HG02970 (cell line): ENCODE results near the gene ZNF432.
A peak's percentile ranks its signal among the peaks of the same experiment; 100 is the strongest.
"Not testable (repeated sequence)": the region's sequence is repeated elsewhere in the genome, so short reads cannot be mapped to it uniquely, and the experiment has no call there.

ENCODE experiments used
- ATAC-seq: cut with Tn5 transposase; IDR thresholded peaks from one replicate; pipeline ENCODE4 v1.9.1; 2021; ENCODE audit warnings: mild to moderate bottlenecking, moderate library complexity, moderate number of reproducible peaks; ENCODE audit not compliant: unreplicated experiment, low FRiP score

The ZNF432 gene

DNA sequence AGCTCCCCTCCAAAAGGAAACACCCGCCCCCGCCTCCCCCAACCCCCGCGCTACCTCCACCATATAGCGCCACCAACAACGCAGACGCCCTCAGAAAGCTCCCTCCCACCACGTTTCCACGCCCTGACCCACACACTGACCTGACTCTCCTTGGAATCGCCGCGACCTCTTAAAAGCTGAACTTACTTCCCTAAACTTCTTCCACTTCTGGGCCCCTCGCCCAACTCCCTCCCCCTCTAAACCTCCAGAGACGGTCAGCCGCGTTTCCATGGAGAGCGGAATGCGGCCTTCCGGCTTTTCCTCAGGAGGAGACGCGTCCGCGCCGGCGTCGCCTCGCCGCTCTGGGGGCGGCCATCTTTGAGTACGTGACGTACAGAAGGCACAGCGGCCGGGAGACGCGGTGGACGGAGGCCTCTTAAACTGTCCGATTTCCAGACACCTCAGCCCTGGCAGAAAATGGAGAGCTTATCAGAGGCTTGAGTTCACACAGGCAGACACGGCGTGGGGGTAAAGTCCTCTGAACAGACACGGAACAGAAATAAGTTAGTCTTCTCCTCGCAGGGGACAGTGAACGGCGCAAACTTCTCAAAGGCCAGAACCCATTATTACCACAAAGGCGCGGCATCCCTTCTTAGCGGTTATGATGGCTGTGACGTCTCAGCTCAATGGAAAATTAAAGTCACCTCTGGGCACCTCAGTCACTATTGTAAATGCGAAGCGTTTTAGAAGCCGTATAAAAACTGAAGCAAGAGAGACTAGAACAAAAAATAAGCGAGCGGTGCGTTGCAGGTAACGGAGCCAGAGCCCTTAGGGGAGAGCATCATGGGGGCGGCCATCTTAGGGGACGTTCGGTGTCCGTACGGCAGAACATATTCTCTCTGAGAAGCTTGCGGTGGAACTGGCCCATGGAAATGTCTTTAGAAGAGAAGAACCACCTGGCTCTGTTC, at the start of gene ZNF432:
ZNF432 (minus strand) TSS at position 284 of the 947 bp plus-strand sequence. CDS start 1,970 bp downstream, outside the sequence.
- peak; percentile 92 for ATAC-seq

DNA sequence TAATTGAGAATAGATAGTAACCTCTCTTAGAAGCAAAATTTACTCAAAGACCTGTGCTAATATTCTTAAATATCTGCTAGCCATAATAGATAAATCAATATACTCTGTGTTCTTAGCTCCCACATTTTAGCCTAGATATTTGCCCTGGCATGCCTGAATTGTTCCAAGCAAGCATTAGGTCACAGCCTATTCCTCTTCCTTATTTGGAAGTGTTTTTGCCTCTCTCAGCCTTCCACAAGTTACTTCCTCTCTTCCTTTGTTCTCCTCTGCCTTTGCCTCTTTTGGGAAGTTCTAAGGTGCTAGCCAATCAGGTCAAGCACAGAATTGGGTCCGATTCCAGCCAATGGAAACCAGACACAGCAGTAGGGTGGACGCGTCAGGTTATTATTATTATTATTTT, 47.8 kb upstream of the ZNF432 start:
- not testable (repeated sequence) for ATAC-seq

DNA sequence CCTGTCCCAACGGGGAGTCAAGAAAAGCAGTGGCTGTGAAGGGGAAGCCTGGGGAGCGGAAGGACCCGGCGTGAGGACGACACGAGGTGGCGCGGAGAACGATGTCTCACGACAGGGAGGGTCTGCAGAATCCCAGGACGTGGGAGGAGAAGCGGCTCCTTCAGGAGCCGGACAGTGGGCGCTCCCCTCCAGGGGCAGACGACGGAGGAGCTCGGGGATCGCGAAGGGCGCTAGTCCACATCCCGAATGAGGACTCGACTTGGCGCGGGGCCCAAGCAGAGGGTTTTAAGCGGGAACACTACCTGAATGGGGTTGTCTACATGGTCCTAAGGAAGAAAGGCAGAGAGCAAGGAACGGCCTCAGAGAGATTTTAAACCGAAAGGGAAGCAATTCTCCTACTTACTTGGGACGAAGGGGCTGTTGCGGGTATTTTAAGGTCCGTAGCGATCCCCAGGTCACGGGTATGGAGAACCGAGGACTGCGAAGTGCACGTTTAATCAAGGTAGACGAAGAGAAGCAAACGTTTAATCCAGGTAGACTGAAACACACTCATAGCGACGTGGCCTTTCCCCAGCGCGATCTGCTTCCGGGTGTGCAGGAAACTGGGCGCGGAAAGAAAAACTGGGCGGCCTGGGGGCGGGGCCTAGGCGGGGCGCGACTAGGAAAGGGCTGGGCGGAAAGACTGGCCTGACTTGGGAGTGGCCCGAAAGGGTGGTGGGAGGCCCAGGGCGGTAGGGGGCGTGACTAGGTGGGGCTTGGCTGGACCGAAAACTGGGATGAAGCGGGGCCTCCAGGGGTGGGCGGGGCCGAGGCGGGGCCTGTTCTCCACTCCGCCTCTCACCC, 46.8 kb upstream of the ZNF432 start, which contains the start of gene ZNF841:
ZNF841 (minus strand) TSS at position 594 of the 843 bp plus-strand sequence. CDS start 10,964 bp downstream, outside the sequence.
- ATAC-seq: peak; percentile 81

DNA sequence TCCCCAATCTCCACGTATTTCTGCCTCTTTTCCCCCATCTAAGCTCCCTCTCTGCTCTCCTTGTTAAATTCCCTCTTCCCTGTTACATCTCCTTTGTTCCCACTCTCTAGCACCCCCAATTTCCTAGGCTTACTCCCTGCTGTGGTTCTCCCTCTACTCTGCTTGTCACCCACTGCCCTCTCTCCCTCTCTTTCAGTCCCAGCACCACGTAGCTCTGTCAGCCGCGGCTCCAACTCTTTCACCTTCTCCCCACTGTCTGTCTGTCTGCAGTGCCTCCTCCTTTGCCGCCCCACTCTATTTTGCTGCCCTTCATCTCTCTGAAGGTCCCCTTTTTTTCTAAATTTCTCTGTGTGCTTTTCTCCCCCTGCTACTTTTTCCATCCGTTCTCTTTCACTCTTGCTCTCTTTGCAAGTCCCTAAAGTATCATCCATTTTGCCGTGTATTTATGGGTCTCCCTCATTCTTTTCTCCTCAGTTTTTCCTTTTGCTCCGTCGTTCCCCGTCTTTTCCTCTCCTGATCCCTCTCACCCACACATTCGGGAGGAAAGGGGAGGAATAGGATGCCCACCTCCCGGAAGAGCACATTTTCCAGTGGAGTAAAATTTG, 46.0 kb upstream of the ZNF432 start:
- no peak for ATAC-seq

DNA sequence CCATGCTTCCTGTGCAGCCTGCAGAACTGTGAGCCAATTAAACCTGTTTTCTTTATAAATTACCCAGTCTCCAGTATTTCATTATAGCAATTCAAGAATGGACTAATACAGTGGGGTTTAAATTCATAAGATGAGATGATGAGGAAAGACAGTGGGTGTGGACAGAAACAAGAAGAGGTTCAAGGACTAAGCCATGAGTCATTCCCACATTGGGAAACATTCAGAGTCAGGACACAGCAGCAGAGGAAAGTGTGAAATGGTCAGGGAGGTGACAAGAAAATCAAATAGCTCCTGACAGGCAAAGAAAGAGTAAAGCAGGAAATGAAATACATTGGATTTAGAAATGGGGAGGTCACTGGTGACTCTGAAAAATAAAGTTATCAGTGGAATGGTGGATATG, 37.8 kb upstream of the ZNF432 start:
- ATAC-seq: no peak

DNA sequence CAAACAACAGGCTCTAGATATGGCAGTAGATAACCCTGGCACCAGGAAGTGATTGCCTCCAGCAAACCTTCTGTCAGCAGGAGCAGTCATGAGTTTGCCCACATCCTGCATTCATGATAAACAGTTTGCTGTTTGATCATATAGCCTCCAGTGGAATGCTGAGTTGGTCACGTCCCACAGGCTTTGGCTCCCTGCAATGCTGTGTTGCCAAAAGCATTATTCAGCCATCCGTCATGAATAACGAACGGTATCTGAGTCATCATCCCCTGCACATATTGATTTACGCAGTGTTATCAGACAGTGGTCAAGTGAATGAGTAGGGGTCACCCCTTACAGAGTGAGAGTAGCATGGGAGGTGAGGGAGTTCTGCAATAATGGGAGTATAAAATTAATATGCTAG, 21.9 kb upstream of the ZNF432 start:
- ATAC-seq: no peak

DNA sequence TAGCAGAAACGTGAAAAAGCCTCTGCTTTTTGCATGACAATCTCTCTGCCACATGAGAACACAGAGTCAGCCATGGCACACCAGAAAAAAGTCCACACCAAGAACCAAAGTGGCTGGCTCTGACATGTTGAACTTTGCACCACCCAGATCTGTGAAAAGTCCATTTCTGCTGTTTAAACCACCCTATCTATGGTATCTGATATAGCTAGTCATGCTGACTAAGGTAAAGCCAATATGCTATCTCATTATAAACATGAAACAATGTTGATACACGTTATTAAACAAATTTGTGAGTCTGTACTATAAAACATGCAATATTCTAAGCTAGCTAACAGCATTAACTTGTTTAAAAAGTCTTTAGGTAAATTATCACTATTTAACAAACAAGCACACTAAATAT, 21.0 kb upstream of the ZNF432 start:
- no peak for ATAC-seq

DNA sequence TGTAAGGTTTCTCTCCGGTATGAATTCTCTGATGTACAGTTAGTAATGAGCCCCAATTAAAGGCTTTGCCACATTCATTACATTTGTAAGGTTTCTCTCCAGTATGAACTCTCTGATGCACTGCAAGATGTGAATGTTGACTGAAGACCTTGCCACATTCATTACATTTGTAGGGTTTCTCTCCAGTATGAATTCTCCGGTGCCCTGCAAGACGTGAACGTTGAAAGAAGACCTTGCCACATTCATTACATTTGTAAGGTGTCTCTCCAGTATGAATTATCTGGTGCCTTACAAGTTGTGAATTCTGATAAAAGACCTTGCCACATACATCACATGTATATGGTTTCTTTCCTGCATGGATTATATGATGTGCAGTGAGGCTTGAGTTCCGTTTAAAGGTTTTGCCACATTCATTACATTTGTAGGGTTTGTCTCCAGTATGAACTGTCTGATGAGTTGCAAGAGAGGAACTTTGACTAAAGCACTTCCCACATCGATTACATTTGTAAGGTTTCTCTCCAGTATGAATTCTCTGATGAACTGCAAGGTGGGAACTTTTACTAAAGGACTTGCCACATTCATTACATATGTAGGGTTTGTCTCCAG, 17.7 kb upstream of the ZNF432 start:
- ATAC-seq: no peak

DNA sequence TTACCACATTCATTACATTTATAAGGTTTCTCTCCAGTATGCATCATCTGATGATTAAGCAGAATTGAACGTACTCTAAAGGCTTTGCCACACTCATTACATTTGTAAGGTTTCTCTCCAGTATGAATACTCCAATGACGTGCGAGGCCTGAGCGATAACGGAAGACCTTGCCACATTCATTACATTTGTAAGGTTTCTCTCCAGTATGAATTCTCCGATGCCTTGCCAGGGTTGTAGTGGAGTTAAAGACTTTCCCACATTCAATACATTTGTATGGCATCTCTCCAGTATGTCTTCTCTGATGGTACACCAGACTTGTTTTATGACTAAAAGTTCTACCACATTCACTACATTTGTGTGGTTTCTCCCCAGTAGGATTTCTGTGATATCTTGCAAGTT, 16.8 kb upstream of the ZNF432 start:
- ATAC-seq: no peak

DNA sequence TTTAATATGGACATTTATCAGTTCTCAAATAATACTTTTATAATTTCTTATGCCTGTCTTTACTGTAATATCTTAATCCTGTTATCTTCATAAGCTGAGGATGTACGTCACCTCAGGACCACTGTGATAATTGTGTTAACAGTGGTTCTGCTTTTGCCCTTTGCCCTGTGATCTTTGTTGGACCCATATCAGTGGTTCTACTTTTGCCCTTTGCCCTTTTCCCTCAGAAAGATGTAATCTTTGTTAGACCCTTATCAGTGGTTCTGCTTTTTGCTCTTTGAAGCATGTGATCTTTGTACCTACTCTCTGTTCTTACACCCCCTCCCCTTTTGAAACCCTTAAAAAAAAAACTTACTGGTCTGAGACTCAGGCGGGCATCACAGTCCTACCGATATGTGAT, 7.8 kb upstream of the ZNF432 start:
- ATAC-seq: not testable (repeated sequence)

DNA sequence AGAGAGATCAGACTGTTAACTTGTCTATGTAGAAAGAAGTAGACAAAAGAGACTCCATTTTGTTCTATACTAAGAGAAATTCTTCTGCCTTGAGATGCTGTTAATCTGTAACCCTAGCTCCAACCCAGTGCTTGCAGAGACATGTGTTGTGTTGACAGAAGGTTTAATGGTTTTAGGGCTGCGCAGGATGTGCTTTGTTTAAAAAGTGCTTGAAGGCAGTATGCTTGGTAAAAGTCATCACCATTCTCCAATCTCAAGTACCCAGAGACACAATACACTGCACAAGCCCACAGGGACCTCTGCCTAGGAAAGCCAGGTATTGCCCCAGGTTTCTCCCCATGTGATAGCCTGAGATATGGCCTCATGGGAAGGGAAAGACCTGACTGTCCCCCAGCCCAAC, 3.1 kb upstream of the ZNF432 start:
- not testable (repeated sequence) for ATAC-seq

DNA sequence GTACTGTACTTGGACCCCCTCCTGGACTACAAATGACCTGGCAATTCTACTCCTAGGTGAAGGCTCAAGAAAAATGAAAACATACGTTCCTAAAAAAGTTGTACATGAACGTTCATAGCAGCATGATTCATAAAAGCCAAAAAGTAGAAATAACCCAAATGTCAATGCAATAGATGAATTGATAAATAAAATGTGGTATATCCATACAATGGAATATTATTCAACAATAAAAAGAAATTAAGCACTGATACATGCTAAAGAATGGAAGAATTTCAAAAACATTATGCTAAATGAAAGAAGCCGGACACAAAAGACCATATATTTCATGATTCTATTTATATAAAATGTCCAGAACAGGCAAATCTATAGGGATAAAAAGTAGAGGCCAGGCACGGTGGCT, 9.5 kb downstream of the ZNF432 start:
- no peak for ATAC-seq

DNA sequence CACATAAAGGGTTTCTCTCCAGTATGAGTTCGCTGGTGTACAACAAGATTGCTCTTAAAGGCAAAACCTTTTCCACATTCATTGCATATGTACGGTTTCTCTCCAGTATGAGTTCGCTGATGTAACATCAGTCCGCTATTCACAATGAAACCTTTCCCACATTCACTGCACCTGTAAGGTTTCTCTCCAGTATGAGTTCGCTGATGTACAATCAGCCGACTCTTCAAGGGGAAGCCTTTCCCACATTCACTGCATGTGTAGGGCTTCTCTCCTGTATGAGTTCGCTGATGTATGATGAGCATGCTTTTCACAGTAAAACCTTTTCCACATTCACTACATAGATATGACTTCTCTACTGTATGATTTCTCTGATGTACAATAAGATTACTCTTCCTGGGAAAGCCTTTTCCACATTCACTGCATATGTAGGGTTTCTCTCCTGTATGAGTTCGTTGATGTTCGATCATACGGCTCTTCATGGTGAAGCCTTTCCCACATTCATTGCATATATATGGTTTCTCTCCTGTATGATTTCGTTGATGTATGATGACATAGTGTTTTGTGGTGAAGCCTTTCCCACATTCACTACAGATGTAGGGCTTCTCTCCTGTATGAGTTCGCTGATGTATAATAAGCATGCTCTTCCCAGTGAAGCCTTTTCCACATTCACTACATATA, 14.4 kb downstream of the ZNF432 start:
- no peak for ATAC-seq

DNA sequence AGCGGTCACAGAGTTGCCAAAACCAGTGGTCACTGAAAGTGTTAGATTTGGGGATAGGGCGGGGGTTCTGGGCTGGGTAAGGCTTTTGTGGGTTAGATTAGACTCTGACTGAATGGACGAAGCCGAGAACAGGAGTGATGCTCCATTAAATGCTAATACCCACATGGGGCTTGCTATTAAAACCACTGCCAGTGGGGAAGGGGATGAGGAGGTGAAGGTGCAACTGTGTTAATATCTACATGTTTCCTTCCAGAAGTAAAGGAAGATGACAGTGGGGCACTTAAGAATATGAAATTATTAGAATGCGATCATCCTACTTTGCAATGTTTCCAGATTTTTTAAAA, 19.9 kb downstream of the ZNF432 start:
- ATAC-seq: peak; percentile 26

DNA sequence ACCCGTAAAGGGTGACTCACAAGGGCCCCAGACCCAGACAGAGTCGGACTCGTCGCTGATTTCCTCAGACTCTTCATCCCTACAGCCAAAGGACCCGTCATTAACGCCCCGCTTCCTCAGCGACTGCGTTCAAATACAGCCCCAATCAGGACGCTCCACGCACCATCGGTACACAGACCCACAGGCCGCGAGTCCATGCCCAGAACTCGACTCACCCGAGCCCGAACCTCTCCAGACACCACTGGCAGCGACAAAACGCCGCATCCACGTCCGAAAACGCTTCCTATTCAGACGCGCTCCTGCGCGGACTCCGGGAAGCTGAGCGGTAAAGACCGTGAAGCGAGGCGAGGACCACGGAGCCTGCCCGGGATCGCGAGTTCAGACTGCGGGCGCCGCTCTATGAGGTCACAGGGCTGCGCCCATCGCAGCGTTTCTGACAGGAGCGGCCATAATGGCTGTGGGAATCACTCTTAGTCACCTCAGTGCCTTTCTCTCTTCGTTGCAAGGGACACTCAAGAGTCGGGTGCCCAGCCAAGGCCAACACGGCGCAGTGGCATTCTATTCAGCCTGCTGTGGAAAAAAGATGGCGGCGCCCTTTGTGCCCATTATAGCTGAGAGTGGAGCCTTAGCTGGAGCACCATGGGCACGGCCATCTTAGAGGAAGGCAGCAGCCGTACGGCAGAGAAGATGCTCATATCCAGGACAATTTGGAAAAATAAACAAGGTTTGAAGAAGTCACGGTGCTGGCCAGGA, 20.4 kb downstream of the ZNF432 start, which contains the start of gene ZNF614:
ZNF614 (minus strand) TSS at position 353 of the 753 bp plus-strand sequence. CDS start 2,634 bp downstream, outside the sequence.
- peak; percentile 93 for ATAC-seq

DNA sequence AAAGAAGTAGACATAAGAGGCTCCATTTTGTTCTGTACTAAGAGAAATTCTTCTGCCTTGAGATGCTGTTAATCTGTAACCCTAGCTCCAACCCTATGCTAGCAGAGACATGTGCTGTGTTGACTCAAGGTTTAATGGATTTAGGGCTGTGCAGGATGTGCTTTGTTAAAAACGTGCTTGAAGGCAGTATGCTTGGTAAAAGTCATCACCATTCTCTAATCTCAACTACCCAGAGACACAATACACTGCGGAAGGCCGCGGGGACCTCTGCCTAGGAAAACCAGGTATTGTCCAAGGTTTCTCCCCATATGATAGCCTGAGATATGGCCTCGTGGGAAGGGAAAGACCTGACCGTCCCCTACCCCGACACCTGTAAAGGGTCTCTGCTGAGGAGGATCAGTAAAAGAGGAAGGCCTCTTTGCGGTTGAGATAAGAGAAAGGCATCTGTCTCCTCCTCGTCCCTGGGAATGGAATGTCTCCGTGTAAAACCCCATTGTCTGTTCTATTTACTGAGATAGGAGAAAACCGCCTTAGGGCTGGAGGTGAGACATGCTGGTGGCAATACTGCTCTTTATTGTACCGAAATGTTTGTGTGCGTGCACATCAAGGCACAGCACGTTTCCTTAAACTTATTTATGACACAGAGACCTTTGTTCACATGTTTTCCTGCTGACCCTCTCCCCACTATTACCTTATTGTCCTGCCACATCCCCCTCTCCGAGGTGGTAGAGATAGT, 22.2 kb downstream of the ZNF432 start:
- not testable (repeated sequence) for ATAC-seq

DNA sequence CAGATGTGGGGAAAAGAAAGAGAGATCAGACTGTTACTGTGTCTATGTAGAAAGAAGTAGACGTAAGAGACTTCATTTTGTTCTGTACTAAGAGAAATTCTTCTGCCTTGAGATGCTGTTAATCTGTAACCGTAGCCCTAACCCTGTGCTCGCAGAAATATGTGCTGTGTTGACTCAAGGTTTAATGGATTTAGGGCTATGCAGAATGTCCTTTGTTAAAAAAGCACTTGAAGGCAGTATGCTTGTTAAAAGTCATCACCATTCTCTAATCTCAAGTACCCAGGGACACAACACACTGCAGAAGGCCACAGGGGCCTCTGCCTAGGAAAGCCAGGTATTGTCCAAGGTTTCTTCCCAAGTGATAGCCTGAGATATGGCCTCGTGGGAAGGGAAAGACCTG, 24.2 kb downstream of the ZNF432 start:
- not testable (repeated sequence) for ATAC-seq

DNA sequence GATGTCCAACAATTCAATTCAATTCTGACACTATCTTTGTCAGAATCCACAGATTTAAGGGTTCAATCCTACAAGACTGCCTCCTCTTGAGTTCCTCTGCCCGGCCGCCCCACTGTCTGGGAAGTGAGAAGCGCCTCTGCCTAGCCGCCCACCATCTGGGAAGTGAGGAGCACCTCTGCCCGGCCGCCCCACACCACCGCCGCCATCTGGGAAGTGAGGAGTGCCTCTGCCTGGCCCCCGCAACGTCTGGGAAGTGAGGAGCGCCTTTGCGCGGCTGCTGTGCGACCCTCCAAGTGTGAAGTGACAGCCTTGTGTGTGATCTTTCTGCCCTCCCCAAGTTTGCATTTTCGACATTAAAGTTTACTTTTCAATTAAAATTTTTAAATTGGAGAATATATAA, 26.4 kb downstream of the ZNF432 start:
- ATAC-seq: no peak
